IMR-90 (cell line): ENCODE data around the gene NT5E. TPM values are rescaled to one million over a fixed set of nuclear protein-coding genes. Genes with fewer than 3 reads are reported as not detected.

ENCODE experiments used
- ATAC-seq: fragments of 200-7000 bp; cut with Tn5 transposase; 2 replicates; pipeline ENCODE4 v1.9.1; 2020; ENCODE audit warnings: low read depth, mild to moderate bottlenecking, moderate library complexity
- BruUV-seq: library from RNA; stranded (reverse); fragments of 400-500 nt; replicated peaks from 2 replicates; lab custom pipeline; 2021; lab: Mats Ljungman, UMichigan
- CTCF ChIA-PET: fragments of 300-600 bp; formaldehyde crosslinking; extraction: SDS; loops from one replicate; lab custom pipeline; 2021; ENCODE audit warnings: antibody characterized with exemption; lab: Yijun Ruan, JAX
- POLR2A ChIA-PET: fragments of 300-600 bp; sonication (Branson Sonifier 250); formaldehyde crosslinking; loops from one replicate; lab custom pipeline; 2022; ENCODE audit warnings: antibody characterized with exemption; ENCODE audit not compliant: unreplicated experiment; lab: Charles Lee
- DNase-seq: peaks from one replicate; pipeline ENCODE4 v3.0.0; 2013
- H2AFZ ChIP-seq: replicated peaks from 2 replicates; pipeline ENCODE3; 2013; ENCODE audit warnings: low read length, mild to moderate bottlenecking; ENCODE audit not compliant: poor library complexity
- H2AK5ac ChIP-seq: 2 replicates; pipeline ENCODE4 v1.6.1; 2013; ENCODE audit warnings: low read depth, low read length, inconsistent platforms
- H2AK9ac ChIP-seq: replicated peaks from 2 replicates; pipeline ENCODE3; 2013; ENCODE audit warnings: mild to moderate bottlenecking, low read depth, low read length, moderate library complexity; ENCODE audit not compliant: poor library complexity
- H2BK120ac ChIP-seq: 2 replicates; pipeline ENCODE4 v1.6.1; 2013; ENCODE audit warnings: low read depth, low read length, inconsistent platforms
- H2BK15ac ChIP-seq: 3 replicates; pipeline ENCODE4 v1.6.1; 2013; ENCODE audit warnings: low read depth, low read length, inconsistent platforms
- H2BK20ac ChIP-seq: 2 replicates; pipeline ENCODE4 v1.6.1; 2013; ENCODE audit warnings: low read depth, mild to moderate bottlenecking, inconsistent platforms, low read length, moderate library complexity
- H2BK5ac ChIP-seq: 2 replicates; pipeline ENCODE4 v1.6.1; 2013; ENCODE audit warnings: mild to moderate bottlenecking, low read depth, low read length, inconsistent platforms; ENCODE audit not compliant: poor library complexity, severe bottlenecking
- H3K14ac ChIP-seq: replicated peaks from 2 replicates; pipeline ENCODE4 v1.6.1; 2013; ENCODE audit warnings: low read depth, low read length, inconsistent platforms
- H3K18ac ChIP-seq: 2 replicates; pipeline ENCODE4 v1.6.1; 2013; ENCODE audit warnings: low read depth, low read length, control low read depth
- H3K23ac ChIP-seq: 2 replicates; pipeline ENCODE4 v1.6.1; 2013; ENCODE audit warnings: low read depth, low read length, inconsistent platforms
- H3K27ac ChIP-seq: 2 replicates; pipeline ENCODE4 v1.5.1; 2013; ENCODE audit warnings: mild to moderate bottlenecking, control low read depth, low read length; ENCODE audit not compliant: insufficient read depth
- H3K27me3 ChIP-seq: 2 replicates; pipeline ENCODE4 v1.6.1; 2013; ENCODE audit warnings: low read length; ENCODE audit not compliant: control insufficient read depth, insufficient read depth
- H3K36me3 ChIP-seq: 2 replicates; pipeline ENCODE4 v1.6.1; 2013; ENCODE audit warnings: low read length, mixed read lengths; ENCODE audit not compliant: control insufficient read depth, insufficient read depth
- H3K4ac ChIP-seq: 2 replicates; pipeline ENCODE4 v1.6.1; 2013; ENCODE audit warnings: low read depth, low read length, inconsistent platforms
- H3K4me1 ChIP-seq: 2 replicates; pipeline ENCODE4 v1.6.1; 2013; ENCODE audit warnings: low read length, mixed read lengths; ENCODE audit not compliant: control insufficient read depth, insufficient read depth
- H3K4me2 ChIP-seq: 2 replicates; pipeline ENCODE4 v1.6.1; 2013; ENCODE audit warnings: low read depth, mild to moderate bottlenecking, control low read depth, low read length, moderate library complexity
- H3K4me3 ChIP-seq: 2 replicates; pipeline ENCODE4 v1.5.1; 2013; ENCODE audit warnings: low read depth, mild to moderate bottlenecking, control low read depth, low read length, moderate library complexity; ENCODE audit not compliant: insufficient read depth
- H3K56ac ChIP-seq: 2 replicates; pipeline ENCODE4 v1.6.1; 2013; ENCODE audit warnings: low read length, inconsistent platforms; ENCODE audit not compliant: insufficient read depth; ENCODE audit errors: extremely low read depth
- H3K79me1 ChIP-seq, 2 experiments: 2 replicates each; pipeline ENCODE4 v1.6.1; 2013; ENCODE audit warnings: low read length in 2 of 2, inconsistent platforms in 1 of 2, low read depth in 1 of 2
- H3K9ac ChIP-seq: 2 replicates; pipeline ENCODE4 v1.6.1; 2013; ENCODE audit warnings: low read depth, low read length, control low read depth
- H3K9me1 ChIP-seq: 2 replicates; pipeline ENCODE4 v1.6.1; 2013; ENCODE audit warnings: low read length, inconsistent platforms; ENCODE audit not compliant: insufficient read depth
- H3K9me3 ChIP-seq: 2 replicates; pipeline ENCODE4 v1.6.1; 2013; ENCODE audit warnings: low read length; ENCODE audit not compliant: control insufficient read depth, insufficient read depth
- H4K20me1 ChIP-seq: 2 replicates; pipeline ENCODE4 v1.6.1; 2013; ENCODE audit warnings: low read length, inconsistent platforms; ENCODE audit not compliant: insufficient read depth
- H4K5ac ChIP-seq: 2 replicates; pipeline ENCODE4 v1.6.1; 2013; ENCODE audit warnings: mild to moderate bottlenecking, low read depth, low read length, control low read depth
- H4K8ac ChIP-seq, 2 experiments: 2 replicates each; pipeline ENCODE4 v1.6.1; 2013; ENCODE audit warnings: low read depth in 2 of 2, low read length in 2 of 2, control low read depth in 1 of 2, inconsistent platforms in 1 of 2
- H4K91ac ChIP-seq: 2 replicates; pipeline ENCODE4 v1.6.1; 2013; ENCODE audit warnings: low read depth, low read length, inconsistent platforms; ENCODE audit not compliant: insufficient read depth
- BHLHE40 ChIP-seq: fragments of 150-350 bp; IDR thresholded peaks from 2 replicates; pipeline ENCODE4 v1.6.1; 2016; ENCODE audit warnings: mild to moderate bottlenecking, low read depth, low read length
- CEBPB ChIP-seq: IDR thresholded peaks from 2 replicates; pipeline ENCODE4 v1.6.1; 2012; ENCODE audit warnings: low read depth, low read length, improper control_type of control experiment
- CHD1 ChIP-seq: IDR thresholded peaks from 2 replicates; pipeline ENCODE4 v1.6.1; 2012; ENCODE audit warnings: low read depth, low read length, improper control_type of control experiment
- CTCF ChIP-seq: conservative IDR thresholded peaks from 2 replicates; pipeline ENCODE4 v1.5.1; 2012; ENCODE audit warnings: mild to moderate bottlenecking, low read depth, low read length, improper control_type of control experiment
- ELK1 ChIP-seq: fragments of 150-350 bp; IDR thresholded peaks from 2 replicates; pipeline ENCODE4 v1.6.1; 2016; ENCODE audit warnings: low read depth, mild to moderate bottlenecking, low read length, moderate library complexity, borderline replicate concordance
- MXI1 ChIP-seq: IDR thresholded peaks from 2 replicates; pipeline ENCODE4 v1.6.1; 2012; ENCODE audit warnings: low read depth, mild to moderate bottlenecking, low read length, moderate library complexity, borderline replicate concordance
- NFE2L2 ChIP-seq: fragments of 150-350 bp; IDR thresholded peaks from 2 replicates; pipeline ENCODE4 v1.6.1; 2016; ENCODE audit warnings: low read depth, mild to moderate bottlenecking, low read length
- POLR2A ChIP-seq: IDR thresholded peaks from 2 replicates; pipeline ENCODE4 v1.6.1; 2012; ENCODE audit warnings: mild to moderate bottlenecking, low read depth, low read length
- RAD21 ChIP-seq: IDR thresholded peaks from 2 replicates; pipeline ENCODE4 v1.6.1; 2012; ENCODE audit warnings: low read length, improper control_type of control experiment
- RCOR1 ChIP-seq: IDR thresholded peaks from 2 replicates; pipeline ENCODE4 v1.6.1; 2012; ENCODE audit warnings: mild to moderate bottlenecking, low read length, improper control_type of control experiment; ENCODE audit not compliant: insufficient replicate concordance
- RFX5 ChIP-seq: IDR thresholded peaks from 2 replicates; pipeline ENCODE4 v1.8.0; 2012; ENCODE audit warnings: low read depth, mild to moderate bottlenecking, low read length, moderate library complexity
- SMC3 ChIP-seq: fragments of 150-350 bp; IDR thresholded peaks from 2 replicates; pipeline ENCODE4 v1.6.1; 2016; ENCODE audit warnings: low read depth, mild to moderate bottlenecking, antibody characterized with exemption, low read length, moderate library complexity
- USF2 ChIP-seq: fragments of 150-350 bp; IDR thresholded peaks from 2 replicates; pipeline ENCODE4 v1.6.1; 2017; ENCODE audit warnings: mild to moderate bottlenecking, antibody characterized with exemption, low read length, low read depth
- WGBS, 2 experiments: methylation state at CpG; one replicate each; pipeline versions ENCODE4 v1.1.5 to v1.1.7; 2013; ENCODE audit warnings: missing lambda C conversion rate in 2 of 2; ENCODE audit not compliant: insufficient read length in 1 of 2; ENCODE audit errors: extremely low coverage in 2 of 2; 5-methylcytosine and 5-hydroxymethylcytosine counted together
- dilution Hi-C: fragments of 300-500 bp; cut with HindIII; formaldehyde crosslinking; loops from one replicate; pipeline ENCODE4 v1.14.3; 2018; ENCODE audit warnings: low sequenced_read_pairs; ENCODE audit not compliant: unreplicated experiment
- in situ Hi-C: fragments of 300-500 bp; cut with MboI; formaldehyde crosslinking; loops from 3 replicates; pipeline ENCODE4 v1.14.3; 2019; ENCODE audit warnings: low sequenced_read_pairs, inconsistent platforms, mixed read lengths
- intact Hi-C: fragments of 100-400 bp; cut with micrococcal nuclease; formaldehyde crosslinking; loops from 2 replicates; pipeline ENCODE4 v1.10.0; 2022
- polyA plus RNA-seq, 3 experiments: library from polyadenylated mRNA; depleted of rRNA; stranded (reverse); fragments of >200 nt; gene quantifications; 2 replicates each; pipeline ENCODE4 v1.2.3, GENCODE V29; 2012; ENCODE audit warnings: low replicate concordance in 1 of 3
- total RNA-seq: library from RNA; depleted of rRNA; stranded (reverse); fragments of >200 nt; gene quantifications from 2 replicates; pipeline ENCODE4 v1.2.3, GENCODE V29; 2012

The NT5E gene
- total and polyA plus RNA-seq, 2 of the 4 experiments (the other 2 are of a cell fraction), result 153 to 280 TPM

- Histone ChIP-seq H3K9me1 (peaks cover 7% of the 10 kb centered on the region), H3K56ac (no peak overlapping the region), H2AK5ac (no peak overlapping the region), H3K4ac (no peak overlapping the region), H4K8ac (no peak overlapping the region), H2AFZ (no peak overlapping the region), H3K27ac (no peak overlapping the region), H2AK9ac (no peak overlapping the region), H3K27me3 (no peaks in the 10 kb centered on the region), H3K4me3 (no peak overlapping the region), H2BK15ac (no peak overlapping the region), H2BK5ac (no peak overlapping the region), H3K79me1 (no peaks in the 10 kb centered on the region), H3K23ac (no peak overlapping the region), H3K18ac (no peak overlapping the region), H3K9me3 (peaks cover 2% of the 10 kb centered on the region; the same call in 1 of the 2 replicates), H3K4me2 (no peak overlapping the region), H3K4me1 (peaks cover 13% of the 10 kb centered on the region), H3K36me3 (no peaks in the 10 kb centered on the region), H3K9ac (no peak overlapping the region), H4K5ac (no peak overlapping the region), H2BK120ac (no peak overlapping the region), H3K14ac (no peak overlapping the region), H4K20me1 (no peaks in the 10 kb centered on the region), H4K91ac (no peak overlapping the region), H2BK20ac (no peak overlapping the region)
- intact Hi-C loops, result no loop called here
- ATAC-seq (no peak), DNase-seq (no peak)
- dilution Hi-C loops, result no loop called here
- TF ChIP-seq POLR2A (no peak), CHD1 (no peak), MXI1 (no peak), NFE2L2 (no peak), RFX5 (no peak), CTCF (no peak), USF2 (no peak), BHLHE40 (no peak), CEBPB (no peak), RAD21 (no peak), SMC3 (no peak), ELK1 (no peak), RCOR1 (no peak)
- no CpG with 5 or more reads among the region's 2 CpGs for WGBS, 2 experiments
- CTCF ChIA-PET, result no interaction called here
- POLR2A ChIA-PET, result no interaction called here
- no TSS peak for BruUV-seq
- in situ Hi-C loops, result no loop called here
Measured at GRCh38 chr6:85424981-85425380, 24.9 kb upstream of the NT5E start.
